ENCODE results near the gene NOP58. TPM values are rescaled to one million over a fixed set of nuclear protein-coding genes. Genes with fewer than 3 reads are reported as not detected.

NOP58 gene
- total and polyA plus RNA-seq, 10 donors, result 57.2 to 123 (median 76.2) TPM

Small RNA genes within 50 kb of the gene (small RNA-seq; reads per million reads assigned to genes)
- 0 reads per million in 4 donors for gene AC079354.2
- 0 reads per million in 4 donors for gene RF00575
- gene RN7SL753P, result 0 reads per million in 4 donors
- gene SNORD11, result 5.5 to 20.8 (median 11.7) reads per million in 4 donors
- 160 to 201 (median 188) reads per million in 4 donors for gene SNORD11B
- 92.2 to 144 (median 114) reads per million in 4 donors for gene SNORD70

Other genes starting within 250 kb of the NOP58 start
- 1 to 10 TPM; 1.8 to 4.4 (median 2.8) TPM for gene FZD7, start 231.9 kb upstream of the NOP58 start, total RNA-seq
- gene FZD7, start 231.9 kb upstream of the NOP58 start, polyA plus RNA-seq, result 1 to 10 TPM in 2 of 3 donors, under 1 TPM in 1; 0.87 to 1.8 (median 1.4) TPM
- not detected for gene KIAA2012, start 192.5 kb upstream of the NOP58 start, total RNA-seq
- not detected for gene KIAA2012, start 192.5 kb upstream of the NOP58 start, polyA plus RNA-seq
- gene SUMO1, start 27.2 kb upstream of the NOP58 start, total RNA-seq, result 10 to 100 TPM; 58.0 to 72.6 (median 65.5) TPM
- 100 to 1,000 TPM in 2 of 3 donors, 10 to 100 TPM in 1; 82.5 to 121 (median 120) TPM for gene SUMO1, start 27.2 kb upstream of the NOP58 start, polyA plus RNA-seq
- gene BMPR2, start 110.6 kb downstream of the NOP58 start, total RNA-seq, result 10 to 100 TPM; 47.7 to 71.3 (median 53.1) TPM
- gene BMPR2, start 110.6 kb downstream of the NOP58 start, polyA plus RNA-seq, result 1 to 10 TPM; 3.2 to 6.2 (median 4.4) TPM

Measured in spleen (tissue), 11 donors.